ENCODE results near the gene COASY.

Gene COASY

DNA sequence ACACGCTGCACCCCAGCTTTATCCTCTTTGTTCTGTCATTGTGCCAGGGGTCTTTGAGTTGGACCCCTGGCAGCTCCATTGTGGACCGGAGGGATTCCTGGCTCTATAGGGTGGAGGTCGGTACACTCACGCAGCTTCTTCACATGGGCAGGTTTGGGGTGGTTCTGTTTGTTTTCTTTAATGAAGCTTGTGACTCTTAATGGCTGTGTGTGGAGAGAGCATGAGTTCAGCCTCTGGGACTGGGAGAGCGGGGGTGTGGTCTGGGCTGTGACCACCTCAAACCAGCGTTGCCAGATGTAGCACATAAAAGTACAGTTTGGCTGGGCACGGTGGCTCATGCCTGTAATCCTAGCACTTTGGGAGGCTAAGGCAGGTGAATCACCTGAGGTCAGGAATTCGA is 47.1 kb upstream of the COASY start:
- Histone ChIP-seq H3K4me1 (ENCODE audit: control insufficient read depth in 1 of 2, insufficient read depth in 1 of 2, low read depth in 1 of 2, low read length in 1 of 2) (peaks cover 38% of the 10 kb centered on the region in 2 experiments), H3K4me3 (ENCODE audit: low read depth in 1 of 2, low read length in 1 of 2) (no peak overlapping the region), H3K36me3 (peaks cover 92% of the 10 kb centered on the region), H3K9me3 (no peaks in the 10 kb centered on the region), H3K27ac (no peak overlapping the region), H3K27me3 (no peaks in the 10 kb centered on the region)
- no peak for TF ChIP-seq CTCF (IDR thresholded peaks at IDR 0.05)

DNA sequence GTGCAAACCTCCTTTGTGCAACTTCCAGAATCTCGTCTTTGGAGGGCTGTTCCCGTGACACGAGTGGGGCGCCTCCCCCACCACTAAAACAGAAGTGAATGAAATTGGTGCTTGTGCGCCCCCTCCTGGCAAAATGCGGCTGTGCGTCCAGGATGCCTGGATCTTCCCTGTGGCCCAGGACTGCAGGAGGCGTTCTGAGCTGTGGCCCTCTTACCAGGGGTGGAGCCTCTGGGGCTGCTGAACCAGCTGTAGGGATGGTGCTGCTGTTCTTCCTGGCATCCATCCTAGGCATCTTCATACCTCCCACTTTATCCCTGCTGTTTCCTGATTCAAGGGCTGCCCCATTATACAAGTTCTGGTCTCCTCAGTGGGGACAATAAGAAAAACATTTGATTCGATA is 44.4 kb upstream of the COASY start:
- TF ChIP-seq CTCF (IDR thresholded peaks at IDR 0.05): peak; percentile 92
- H3K36me3 ChIP-seq: peaks cover 87% of the 10 kb centered on the region
- H3K9me3 ChIP-seq: no peaks in the 10 kb centered on the region
- peak overlapping the region in 1 of 2 experiments; percentile 13 for H3K4me3 ChIP-seq (ENCODE audit: low read depth in 1 of 2, low read length in 1 of 2)
- peak overlapping the region; percentile 87 for H3K27ac ChIP-seq
- H3K27me3 ChIP-seq: no peaks in the 10 kb centered on the region
- peaks cover 47% of the 10 kb centered on the region in 2 experiments for H3K4me1 ChIP-seq (ENCODE audit: control insufficient read depth in 1 of 2, insufficient read depth in 1 of 2, low read depth in 1 of 2, low read length in 1 of 2)

DNA sequence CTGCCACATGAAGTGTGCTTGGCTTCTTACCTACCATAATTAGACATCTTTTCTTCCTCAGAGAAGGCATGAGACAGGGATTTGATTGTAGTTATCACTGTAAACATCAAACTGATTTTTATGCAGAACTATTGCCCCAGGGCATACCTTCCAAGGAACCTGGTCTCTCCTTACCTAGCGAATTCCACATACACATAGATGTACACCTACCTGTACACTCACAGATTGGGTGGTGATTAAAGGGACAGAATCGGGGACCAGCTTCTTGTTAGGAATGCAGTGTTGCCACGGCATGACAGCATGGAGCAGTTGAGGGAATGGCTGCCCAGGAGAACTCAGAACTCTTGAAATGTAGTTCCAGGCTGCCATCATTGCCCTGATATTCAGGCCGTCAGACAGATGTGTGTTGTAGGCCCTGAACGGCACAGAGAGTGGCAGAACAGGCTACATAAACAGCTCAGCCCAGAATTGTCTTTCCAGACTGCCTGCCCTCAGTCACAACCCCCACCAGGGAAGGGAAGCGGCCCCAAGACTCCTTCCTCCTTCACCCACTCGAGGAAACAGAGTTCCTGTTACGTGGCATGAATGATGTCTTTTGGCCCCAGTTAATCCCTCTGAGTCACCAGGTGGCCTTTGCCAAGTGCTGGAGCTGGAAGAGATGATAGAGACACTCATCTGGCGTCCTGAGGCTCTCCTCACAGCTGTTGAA is 43.7 kb upstream of the COASY start:
- no peaks in the 10 kb centered on the region for H3K9me3 ChIP-seq
- H3K4me3 ChIP-seq (ENCODE audit: low read depth in 1 of 2, low read length in 1 of 2): no peak overlapping the region
- peaks cover 47% of the 10 kb centered on the region in 2 experiments for H3K4me1 ChIP-seq (ENCODE audit: control insufficient read depth in 1 of 2, insufficient read depth in 1 of 2, low read depth in 1 of 2, low read length in 1 of 2)
- TF ChIP-seq CTCF (IDR thresholded peaks at IDR 0.05): no peak
- H3K27me3 ChIP-seq: no peaks in the 10 kb centered on the region
- peak overlapping the region; percentile 87 for H3K27ac ChIP-seq
- H3K36me3 ChIP-seq: peaks cover 89% of the 10 kb centered on the region

- Histone ChIP-seq H3K27me3 (no peaks in the 10 kb centered on the region), H3K36me3 (peaks cover 88% of the 10 kb centered on the region), H3K9me3 (no peaks in the 10 kb centered on the region), H3K4me1 (ENCODE audit: control insufficient read depth in 1 of 2, insufficient read depth in 1 of 2, low read depth in 1 of 2, low read length in 1 of 2) (peaks cover 47% of the 10 kb centered on the region in 2 experiments), H3K4me3 (ENCODE audit: low read depth in 1 of 2, low read length in 1 of 2) (no peak overlapping the region), H3K27ac (peak overlapping the region; percentile 87)
- TF ChIP-seq CTCF (IDR thresholded peaks at IDR 0.05): no peak
Observed at GRCh38 chr17:42518755-42519545, 43.0 kb upstream of the COASY start.

- TF ChIP-seq CTCF (IDR thresholded peaks at IDR 0.05): no peak
- peaks cover 79% of the 10 kb centered on the region for H3K36me3 ChIP-seq
- H3K27ac ChIP-seq: peak overlapping the region; percentile 87
- no peak overlapping the region for H3K4me3 ChIP-seq (ENCODE audit: low read depth in 1 of 2, low read length in 1 of 2)
- no peaks in the 10 kb centered on the region for H3K9me3 ChIP-seq
- peaks cover 47% of the 10 kb centered on the region in 2 experiments for H3K4me1 ChIP-seq (ENCODE audit: control insufficient read depth in 1 of 2, insufficient read depth in 1 of 2, low read depth in 1 of 2, low read length in 1 of 2)
- no peaks in the 10 kb centered on the region for H3K27me3 ChIP-seq
Observed at GRCh38 chr17:42519546-42520491, 42.1 kb upstream of the COASY start.
